VCaP (cell line): ENCODE results near the gene TMEM63A.
"Not testable (repeated sequence)": the region's sequence is repeated elsewhere in the genome, so short reads cannot be mapped to it uniquely, and the experiment has no call there.

ENCODE experiments used
- H3K27ac ChIP-seq: fragments of 450-650 bp; 2 replicates; pipeline ENCODE4 v1.5.1; 2017
- TF ChIP-seq, protein P1 (sequence below): fragments of 450-650 bp; conservative IDR thresholded peaks from 2 replicates; pipeline ENCODE4 v1.5.1; 2017; ENCODE audit warnings: mild to moderate bottlenecking, moderate library complexity

TMEM63A gene

DNA sequence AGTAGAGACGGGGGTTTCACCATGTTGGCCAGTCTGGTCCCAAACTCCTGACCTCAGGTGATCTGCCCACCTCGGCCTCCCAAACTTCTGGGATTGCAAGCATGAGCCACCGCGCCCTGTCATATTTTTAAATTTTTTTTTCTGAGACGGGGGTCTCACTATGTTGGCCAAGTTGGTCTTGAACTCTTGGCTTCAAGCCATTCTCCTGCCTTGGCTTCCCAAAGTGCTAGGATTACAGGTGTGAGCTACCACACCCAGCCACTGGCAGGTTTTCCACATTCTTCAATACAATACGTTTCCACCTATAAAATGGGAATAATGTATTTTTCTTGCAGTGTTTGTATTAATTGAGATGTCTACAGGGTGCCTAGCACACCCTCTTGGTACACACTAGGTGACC is 10.1 kb upstream of the TMEM63A start:
- TF ChIP-seq, protein P1, sequence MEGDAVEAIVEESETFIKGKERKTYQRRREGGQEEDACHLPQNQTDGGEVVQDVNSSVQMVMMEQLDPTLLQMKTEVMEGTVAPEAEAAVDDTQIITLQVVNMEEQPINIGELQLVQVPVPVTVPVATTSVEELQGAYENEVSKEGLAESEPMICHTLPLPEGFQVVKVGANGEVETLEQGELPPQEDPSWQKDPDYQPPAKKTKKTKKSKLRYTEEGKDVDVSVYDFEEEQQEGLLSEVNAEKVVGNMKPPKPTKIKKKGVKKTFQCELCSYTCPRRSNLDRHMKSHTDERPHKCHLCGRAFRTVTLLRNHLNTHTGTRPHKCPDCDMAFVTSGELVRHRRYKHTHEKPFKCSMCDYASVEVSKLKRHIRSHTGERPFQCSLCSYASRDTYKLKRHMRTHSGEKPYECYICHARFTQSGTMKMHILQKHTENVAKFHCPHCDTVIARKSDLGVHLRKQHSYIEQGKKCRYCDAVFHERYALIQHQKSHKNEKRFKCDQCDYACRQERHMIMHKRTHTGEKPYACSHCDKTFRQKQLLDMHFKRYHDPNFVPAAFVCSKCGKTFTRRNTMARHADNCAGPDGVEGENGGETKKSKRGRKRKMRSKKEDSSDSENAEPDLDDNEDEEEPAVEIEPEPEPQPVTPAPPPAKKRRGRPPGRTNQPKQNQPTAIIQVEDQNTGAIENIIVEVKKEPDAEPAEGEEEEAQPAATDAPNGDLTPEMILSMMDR = no peak

DNA sequence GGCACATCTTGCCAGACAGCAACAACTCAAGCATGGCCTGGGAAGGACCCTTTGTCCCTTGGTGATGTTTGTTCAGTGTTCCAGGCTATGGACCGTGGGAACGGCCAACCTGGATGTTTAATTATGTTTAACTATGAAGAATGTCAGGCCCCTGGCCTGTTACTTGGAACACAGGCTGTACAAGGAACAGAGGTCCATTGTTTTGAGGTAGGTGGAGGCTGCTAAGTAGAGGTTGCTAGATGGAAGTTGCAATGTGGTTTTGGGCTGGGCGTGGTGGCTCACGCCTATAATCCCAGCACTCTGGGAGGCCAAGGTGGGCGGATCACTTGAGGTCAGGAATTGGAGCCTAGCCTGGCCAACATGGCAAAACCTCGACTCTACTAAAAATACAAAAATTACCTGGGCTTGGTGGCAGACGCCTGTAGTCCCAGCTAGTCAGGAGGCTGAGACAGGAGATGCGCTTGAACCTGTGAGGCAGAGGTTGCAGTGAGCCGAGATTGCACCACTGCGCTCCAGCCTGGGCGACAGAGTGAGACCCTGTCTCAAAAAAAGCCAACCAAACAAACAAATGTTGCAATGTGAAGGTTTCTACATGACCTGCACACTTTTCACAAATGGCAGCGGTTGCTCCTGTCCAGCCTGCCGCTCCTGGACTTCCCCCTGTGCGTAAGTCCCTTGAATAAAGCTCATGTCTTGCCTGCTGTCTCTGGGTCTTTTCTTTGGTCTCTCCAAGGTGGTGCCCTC is 9.2 kb upstream of the TMEM63A start:
- TF ChIP-seq, protein P1 = no peak
- H3K27ac ChIP-seq = no peak overlapping the region

More for the DNA sequence above, 10.1 kb upstream of the TMEM63A start:
- H3K27ac ChIP-seq = no peak overlapping the region

DNA sequence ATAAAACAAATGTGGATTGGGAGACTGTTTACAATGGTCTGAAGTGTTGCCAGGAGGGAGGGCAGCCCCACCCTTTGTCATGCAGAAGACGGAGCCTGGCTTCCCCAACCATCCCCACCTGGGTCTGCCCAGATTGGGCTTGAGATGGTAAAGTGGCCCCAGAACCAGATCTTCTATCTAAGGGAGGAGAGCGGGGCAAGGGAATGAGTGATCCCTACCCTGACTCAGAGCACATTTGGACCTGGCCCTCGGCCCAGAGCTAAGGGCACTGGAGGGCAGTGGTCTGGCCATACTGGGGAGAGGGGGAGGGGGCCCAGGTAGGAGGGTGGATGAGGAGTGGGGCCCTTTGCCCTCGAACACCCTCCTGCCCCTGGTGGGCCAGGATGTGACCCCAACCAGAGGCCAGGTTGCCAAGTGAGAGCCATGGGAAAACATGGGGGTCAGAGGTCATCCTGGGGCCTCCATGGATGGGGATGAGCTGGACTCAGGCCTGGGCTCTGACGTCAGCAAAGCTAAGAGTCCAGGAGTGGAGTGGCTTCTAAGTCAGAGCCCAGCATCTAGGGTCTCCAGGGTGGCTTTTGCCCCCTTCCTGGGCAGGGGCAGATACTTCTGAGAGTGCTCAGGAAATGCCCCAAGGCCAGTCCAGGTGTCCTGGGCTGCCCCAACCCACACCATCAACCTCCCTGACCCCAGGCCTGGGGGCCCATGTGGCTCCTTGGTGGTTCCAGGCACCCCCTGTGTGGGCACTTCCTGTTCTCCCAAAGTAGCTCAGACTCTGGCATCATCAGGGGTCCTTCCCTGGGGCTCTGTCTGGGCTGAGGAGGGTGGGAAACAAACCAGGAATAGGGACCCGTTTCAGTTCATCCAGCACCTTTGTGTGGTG is 8.4 kb upstream of the TMEM63A start:
- TF ChIP-seq, protein P1 = no peak
- H3K27ac ChIP-seq = no peak overlapping the region

DNA sequence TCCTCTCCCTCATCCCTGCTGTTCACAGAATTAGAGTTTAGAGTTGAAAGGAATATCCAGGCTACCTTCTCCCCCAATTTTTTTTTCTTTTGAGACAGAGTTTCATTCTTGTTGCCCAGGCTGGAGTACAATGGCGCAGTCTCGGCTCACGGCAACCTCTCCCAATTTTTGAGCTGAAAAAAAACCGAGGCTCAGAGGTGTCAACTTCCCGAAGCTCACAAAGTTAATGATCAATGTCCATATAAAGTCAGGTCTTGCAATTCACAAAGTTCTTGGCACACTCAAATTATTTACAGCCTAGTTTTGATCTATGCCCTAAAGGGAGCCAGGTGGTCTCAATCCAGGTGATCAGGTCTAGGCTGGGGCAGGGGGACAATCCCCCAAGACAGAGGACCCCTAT is 7.6 kb upstream of the TMEM63A start:
- TF ChIP-seq, protein P1 = no peak
- H3K27ac ChIP-seq = no peak overlapping the region

DNA sequence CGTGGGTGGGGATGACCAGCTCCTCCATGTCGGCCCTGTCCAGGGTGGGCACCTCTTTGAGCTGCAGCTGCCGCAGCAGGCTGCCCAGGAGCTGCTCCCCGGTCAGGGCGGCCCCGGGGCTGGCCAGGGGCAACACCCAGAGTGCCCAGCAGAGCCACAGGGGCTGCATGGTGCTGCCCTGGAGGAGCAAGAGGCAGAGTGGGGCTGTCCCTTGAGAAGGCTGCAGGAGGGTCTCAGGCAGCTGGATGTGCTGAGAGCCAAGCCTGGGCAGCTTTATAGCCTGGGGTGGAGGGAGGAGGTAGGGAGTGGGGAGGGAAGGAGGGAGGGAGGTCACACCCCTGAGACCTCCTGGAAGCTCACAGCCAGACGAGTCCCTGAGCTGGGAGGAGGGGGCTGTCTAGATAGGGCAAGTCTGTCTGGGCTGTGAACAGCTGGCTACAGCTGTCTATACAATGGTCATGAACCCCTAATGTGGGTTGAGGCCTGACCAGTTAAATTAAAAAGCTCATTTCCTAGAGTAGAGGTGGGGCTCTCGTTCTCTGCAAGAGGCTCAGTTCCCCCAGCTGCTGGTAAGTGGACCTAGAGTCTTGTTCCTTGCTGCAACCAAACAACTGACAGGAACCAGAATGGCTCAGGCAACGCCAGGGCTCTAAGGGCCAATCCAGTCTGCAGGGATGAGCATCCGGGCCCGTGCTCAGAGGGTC is 6.9 kb upstream of the TMEM63A start, which contains the start of gene LEFTY1:
Gene LEFTY1, minus strand, starts transcription at position 249 of the 704 bp plus-strand sequence. Its CDS starts 80 bp downstream, at position 169.
- no peak within 1 kb of the TSS for H3K27ac ChIP-seq

DNA sequence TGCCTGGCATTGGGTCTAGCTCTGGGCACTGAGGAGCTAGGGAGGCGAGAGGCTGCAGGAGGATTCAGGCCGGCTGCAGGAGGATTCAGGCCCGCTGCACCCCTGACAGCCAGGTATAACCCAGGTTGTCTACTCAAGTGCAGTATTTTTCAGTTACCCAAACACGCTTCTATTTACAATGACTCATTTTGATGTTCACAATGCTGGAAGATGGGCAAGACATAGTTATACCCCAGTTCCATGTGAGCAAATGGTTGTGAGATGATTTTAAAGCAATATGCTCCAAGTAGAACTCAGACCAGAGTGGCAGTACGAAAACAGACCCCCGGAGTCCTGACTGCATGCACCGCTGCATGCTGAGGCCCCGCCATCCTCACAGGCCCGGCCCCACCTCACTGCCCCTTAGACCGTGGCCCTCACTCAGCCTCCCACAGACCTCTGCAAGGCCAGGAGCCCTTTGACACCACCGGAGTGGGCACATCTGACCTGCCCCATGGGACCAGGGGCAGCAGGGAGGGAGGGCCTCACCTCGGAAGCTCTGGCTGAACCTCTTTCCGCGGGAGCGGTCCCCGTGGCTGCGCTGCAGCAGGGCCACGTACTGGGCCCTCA is 6.2 kb upstream of the TMEM63A start:
- TF ChIP-seq, protein P1 = no peak
- H3K27ac ChIP-seq = no peak overlapping the region

More for the DNA sequence above, 6.9 kb upstream of the TMEM63A start, which contains the start of gene LEFTY1:
- TF ChIP-seq, protein P1 = no peak

DNA sequence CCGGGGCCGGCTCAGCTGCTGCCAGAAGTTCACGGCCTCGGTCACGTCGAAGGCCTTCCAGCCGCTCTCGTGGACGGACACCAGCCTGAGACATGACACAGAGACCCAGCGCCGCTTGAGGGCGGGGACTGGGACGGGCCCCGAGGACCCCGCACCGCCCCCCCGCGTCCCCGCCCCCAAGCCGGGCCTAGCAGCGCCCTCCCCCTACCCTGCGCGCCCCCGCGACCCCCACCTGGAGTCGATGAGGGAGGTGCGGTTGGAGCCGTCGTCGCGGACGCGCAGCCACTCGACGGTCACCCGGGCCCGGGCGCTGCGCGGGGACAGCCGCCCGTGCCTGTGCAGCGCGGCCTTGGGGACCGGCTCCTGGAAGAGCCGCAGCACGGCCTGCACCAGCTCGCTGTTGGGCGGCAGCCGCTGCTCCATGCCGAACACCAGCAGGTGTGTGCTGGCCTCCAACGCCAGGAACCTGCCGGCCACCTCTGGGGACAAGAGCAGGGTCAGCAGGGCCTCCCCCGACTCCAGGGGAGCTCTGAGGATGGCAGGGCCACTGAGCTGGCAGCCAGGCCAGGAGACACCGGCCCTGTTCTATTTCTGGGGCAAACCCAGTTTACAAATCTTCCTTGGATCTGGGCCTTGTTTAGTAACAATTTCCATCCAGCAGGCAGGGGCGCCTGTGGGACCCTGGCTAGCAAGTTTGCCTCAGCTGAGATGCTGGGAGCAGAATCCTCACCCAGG is 5.5 kb upstream of the TMEM63A start:
- not testable (repeated sequence) for H3K27ac ChIP-seq
